Subcutaneous adipose tissue (tissue), 4 donors: ENCODE measurements around the gene HPD. TPM values are rescaled to one million over a fixed set of nuclear protein-coding genes. Genes with fewer than 3 reads are reported as not detected.

Experiments used
- total RNA-seq, 4 donors: library from RNA; depleted of rRNA; stranded (reverse); fragments of >200 nt; gene quantifications; one replicate each; pipeline ENCODE4 v1.1.0, GENCODE V29; 2016
- TF ChIP-seq, protein P1 (sequence below): fragments of 450-650 bp; IDR thresholded peaks from one replicate; pipeline ENCODE4 v1.5.1; 2016; ENCODE audit warnings: low read depth, mild to moderate bottlenecking, control low read depth, antibody characterized with exemption, moderate library complexity

Gene HPD
- total RNA-seq, 4 donors from 2014 or later, result 0.34 to 0.94 (median 0.74) TPM

DNA sequence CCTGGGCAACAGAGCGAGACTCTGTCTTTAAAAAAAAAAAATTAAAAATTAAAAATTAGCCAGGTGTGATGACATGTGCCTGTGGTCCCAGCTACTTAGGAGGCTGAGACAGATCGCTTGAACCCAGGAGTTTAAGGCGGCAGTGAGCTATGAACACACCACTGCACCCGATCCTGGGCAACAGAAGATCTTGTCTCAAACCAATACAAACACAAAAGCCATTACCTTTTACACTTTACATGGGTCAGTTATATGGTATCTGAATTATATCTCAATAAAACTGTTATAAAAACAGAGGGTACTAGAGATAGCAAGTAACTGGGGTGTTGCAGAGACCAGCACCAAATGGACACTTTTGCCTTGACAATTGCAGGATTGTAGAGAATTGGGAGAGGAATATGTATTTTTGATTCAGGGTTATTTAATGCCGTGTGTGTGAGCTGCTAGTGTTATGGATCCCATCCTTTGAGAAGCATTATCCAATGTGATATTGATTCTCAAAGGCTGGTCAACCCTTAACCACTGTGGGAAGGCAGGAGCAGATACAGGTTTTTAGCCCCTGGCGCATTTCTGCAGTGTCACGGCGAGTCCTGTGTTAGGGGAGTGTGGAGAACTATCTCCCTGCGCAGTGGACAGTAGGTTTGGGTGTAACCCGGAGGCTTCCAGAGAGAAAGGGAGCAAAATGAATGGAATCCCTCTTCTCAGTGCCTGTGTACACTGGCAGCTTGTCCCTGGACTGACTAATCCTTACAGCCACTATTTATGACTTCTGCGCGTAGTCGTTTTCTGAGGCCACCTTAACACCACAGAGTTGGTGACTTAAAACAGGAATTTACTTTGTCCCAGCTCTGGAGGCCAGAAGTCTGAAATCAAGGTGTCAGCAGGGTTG lies 34.3 kb upstream of the HPD start:
- TF ChIP-seq, protein P1, sequence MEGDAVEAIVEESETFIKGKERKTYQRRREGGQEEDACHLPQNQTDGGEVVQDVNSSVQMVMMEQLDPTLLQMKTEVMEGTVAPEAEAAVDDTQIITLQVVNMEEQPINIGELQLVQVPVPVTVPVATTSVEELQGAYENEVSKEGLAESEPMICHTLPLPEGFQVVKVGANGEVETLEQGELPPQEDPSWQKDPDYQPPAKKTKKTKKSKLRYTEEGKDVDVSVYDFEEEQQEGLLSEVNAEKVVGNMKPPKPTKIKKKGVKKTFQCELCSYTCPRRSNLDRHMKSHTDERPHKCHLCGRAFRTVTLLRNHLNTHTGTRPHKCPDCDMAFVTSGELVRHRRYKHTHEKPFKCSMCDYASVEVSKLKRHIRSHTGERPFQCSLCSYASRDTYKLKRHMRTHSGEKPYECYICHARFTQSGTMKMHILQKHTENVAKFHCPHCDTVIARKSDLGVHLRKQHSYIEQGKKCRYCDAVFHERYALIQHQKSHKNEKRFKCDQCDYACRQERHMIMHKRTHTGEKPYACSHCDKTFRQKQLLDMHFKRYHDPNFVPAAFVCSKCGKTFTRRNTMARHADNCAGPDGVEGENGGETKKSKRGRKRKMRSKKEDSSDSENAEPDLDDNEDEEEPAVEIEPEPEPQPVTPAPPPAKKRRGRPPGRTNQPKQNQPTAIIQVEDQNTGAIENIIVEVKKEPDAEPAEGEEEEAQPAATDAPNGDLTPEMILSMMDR, result no peak

GRCh38 chr12:121889274-121889624 lies 30.6 kb upstream of the HPD start:
- TF ChIP-seq, protein P1, result no peak

DNA sequence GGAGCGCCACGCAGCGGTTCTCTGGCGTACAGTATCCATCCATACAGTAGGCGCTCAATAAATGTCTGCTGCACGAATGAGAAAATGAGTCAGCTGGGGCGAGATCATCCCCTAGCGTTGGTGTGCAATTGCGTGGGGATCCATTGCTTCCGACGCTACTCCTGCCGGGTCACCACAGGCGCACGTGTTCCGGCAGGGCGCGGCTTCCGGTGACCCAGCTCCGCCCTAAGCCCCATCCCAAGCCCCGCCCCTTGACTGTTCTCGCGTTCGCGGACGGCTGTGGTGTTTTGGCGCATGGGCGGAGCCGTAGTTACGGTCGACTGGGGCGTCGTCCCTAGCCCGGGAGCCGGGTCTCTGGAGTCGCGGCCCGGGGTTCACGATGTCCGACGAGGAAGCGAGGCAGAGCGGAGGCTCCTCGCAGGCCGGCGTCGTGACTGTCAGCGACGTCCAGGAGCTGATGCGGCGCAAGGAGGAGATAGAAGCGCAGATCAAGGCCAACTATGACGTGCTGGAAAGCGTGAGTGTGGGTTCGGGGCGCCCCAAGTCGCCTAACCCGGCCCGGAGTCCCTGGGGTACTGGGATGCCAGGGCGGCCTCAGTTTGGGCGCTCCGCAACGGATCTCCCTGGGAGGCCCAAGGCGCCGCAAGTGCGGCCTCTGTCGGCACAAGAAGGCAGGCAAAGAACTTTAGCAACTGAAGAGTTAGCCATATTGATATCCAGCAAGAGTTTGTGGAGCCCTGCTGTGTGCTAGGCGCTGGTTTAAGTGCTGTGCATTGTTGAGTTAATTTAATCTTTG lies 30.0 kb upstream of the HPD start, which contains the start of gene PSMD9:
Gene PSMD9 (plus strand): TSS at position 313 of the 796 bp plus-strand sequence. CDS start 67 bp downstream, at position 380.
- TF ChIP-seq, protein P1, result no peak

DNA sequence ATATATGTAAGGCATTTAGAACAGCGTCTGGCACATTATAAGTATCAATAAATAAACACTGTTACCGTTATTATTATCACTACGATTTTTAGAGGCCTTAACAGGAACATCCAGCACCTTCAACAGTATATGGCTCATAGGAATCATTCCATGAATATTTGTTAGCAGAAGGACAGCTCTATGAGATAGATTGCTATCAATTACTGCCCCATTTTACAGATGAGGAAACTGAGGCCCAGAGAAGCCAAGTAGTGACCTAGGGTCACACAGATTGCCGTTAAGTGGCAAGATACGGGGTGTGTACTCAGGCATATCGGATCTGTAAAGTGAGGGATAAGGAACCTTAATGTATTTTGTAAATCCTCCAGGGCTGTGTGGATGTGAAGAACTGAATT lies 29.4 kb upstream of the HPD start:
- TF ChIP-seq, protein P1, result no peak

- TF ChIP-seq, protein P1, result no peak
These were observed 24.6 kb upstream of the HPD start for GRCh38 chr12:121883315-121883660.

DNA sequence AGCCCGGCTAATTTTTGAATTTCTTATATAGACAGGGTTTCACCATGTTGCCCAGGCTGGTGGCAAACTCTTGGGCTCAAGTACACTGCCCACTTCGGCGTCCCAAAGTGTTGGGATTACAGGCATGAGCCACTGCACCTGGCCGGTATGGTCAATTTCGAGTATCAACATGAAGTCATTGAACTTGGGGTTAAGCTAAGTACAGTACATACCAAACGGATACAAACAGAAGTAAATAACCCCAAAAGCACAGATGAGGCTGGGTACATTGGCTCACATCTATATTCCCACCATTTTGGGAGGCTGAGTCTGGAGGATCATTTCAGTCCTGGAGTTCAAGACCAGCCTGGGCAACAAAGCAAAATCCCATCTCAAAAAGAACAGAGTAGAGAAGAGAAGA lies 16.9 kb upstream of the HPD start:
- TF ChIP-seq, protein P1, result no peak

DNA sequence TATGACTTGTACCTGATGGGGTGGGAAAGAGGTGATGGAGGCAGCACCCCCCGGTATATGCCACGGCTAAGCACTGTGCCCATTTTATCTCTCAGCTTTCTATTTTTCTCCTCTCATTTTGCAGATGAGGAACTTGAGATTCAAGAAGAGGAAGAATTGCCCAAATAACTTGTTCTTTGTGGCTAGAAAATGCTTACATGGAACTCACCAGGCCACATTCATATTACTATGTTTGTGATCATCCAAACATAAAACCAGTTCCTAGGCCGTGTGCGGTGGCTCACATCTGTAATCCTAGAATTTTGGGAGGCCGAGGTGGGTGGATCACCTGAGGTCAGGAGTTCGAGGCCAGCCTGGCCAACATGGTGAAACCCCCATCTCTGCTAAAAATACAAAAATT lies 15.4 kb upstream of the HPD start:
- TF ChIP-seq, protein P1, result no peak
